GM23338 (cell line): Measurements from ENCODE around the gene GDPD4. TPM values are rescaled to one million over a fixed set of nuclear protein-coding genes. Genes with fewer than 3 reads are reported as not detected.

Source experiments
- ATAC-seq: fragments of 200-7000 bp; cut with Tn5 transposase; 3 replicates; pipeline ENCODE4 v1.9.1; 2020
- DNase-seq: peaks from one replicate; pipeline ENCODE4 v3.0.0-alpha.2; 2015; ENCODE audit warnings: low spot score
- H2AFZ ChIP-seq: fragments of 200-600 bp; sonication (generic); 2 replicates; pipeline ENCODE4 v1.8.0; 2016; ENCODE audit warnings: antibody characterized with exemption, mild to moderate bottlenecking, moderate library complexity
- H3F3A ChIP-seq: fragments of 200-600 bp; sonication (generic); replicated peaks from 2 replicates; pipeline ENCODE4 v1.8.0; 2017; ENCODE audit warnings: antibody characterized with exemption, mixed run types, low read depth
- H3K27ac ChIP-seq: fragments of 200-600 bp; sonication (generic); 2 replicates; pipeline ENCODE4 v1.6.1; 2016; ENCODE audit warnings: low read depth
- H3K27me3 ChIP-seq: fragments of 200-600 bp; sonication (generic); 2 replicates; pipeline ENCODE4 v1.8.0; 2016; ENCODE audit warnings: mild to moderate bottlenecking, mixed run types, moderate library complexity; ENCODE audit not compliant: insufficient read depth
- H3K36me3 ChIP-seq: fragments of 200-600 bp; sonication (generic); 2 replicates; pipeline ENCODE4 v1.8.0; 2016; ENCODE audit warnings: mild to moderate bottlenecking; ENCODE audit not compliant: insufficient read depth
- H3K4me1 ChIP-seq: fragments of 200-600 bp; sonication (generic); 2 replicates; pipeline ENCODE4 v1.8.0; 2016; ENCODE audit warnings: mild to moderate bottlenecking, moderate library complexity; ENCODE audit not compliant: insufficient read depth
- H3K4me2 ChIP-seq: fragments of 200-600 bp; sonication (generic); 2 replicates; pipeline ENCODE4 v1.7.1; 2017; ENCODE audit warnings: mixed run types
- H3K4me3 ChIP-seq: fragments of 200-600 bp; sonication (generic); 2 replicates; pipeline ENCODE4 v1.6.1; 2016; ENCODE audit warnings: mixed run types
- H3K79me2 ChIP-seq: fragments of 200-600 bp; sonication (generic); replicated peaks from 2 replicates; pipeline ENCODE4 v1.8.0; 2017; ENCODE audit warnings: mild to moderate bottlenecking; ENCODE audit not compliant: insufficient read depth
- H3K9me2 ChIP-seq: fragments of 200-600 bp; sonication (generic); 2 replicates; pipeline ENCODE4 v1.8.0; 2017; ENCODE audit not compliant: insufficient read depth
- H4K20me1 ChIP-seq: fragments of 200-600 bp; sonication (generic); replicated peaks from 2 replicates; pipeline ENCODE4 v1.8.0; 2017; ENCODE audit warnings: mild to moderate bottlenecking; ENCODE audit not compliant: insufficient read depth
- H3K27ac Mint-ChIP-seq: 2 replicates; pipeline ENCODE4 v1.8.0; 2020; ENCODE audit warnings: inconsistent platforms, mild to moderate bottlenecking, moderate library complexity, mixed read lengths
- H3K27me3 Mint-ChIP-seq: 3 replicates; pipeline ENCODE4 v1.8.0; 2022; ENCODE audit warnings: low read depth, mild to moderate bottlenecking, moderate library complexity, mixed read lengths, inconsistent platforms; ENCODE audit not compliant: insufficient read depth, poor library complexity
- H3K36me3 Mint-ChIP-seq: 3 replicates; pipeline ENCODE4 v1.8.0; 2021; ENCODE audit warnings: low read depth, mild to moderate bottlenecking, inconsistent platforms, moderate library complexity, mixed read lengths
- H3K4me1 Mint-ChIP-seq: 3 replicates; pipeline ENCODE4 v1.8.0; 2020; ENCODE audit warnings: mild to moderate bottlenecking, inconsistent platforms, mixed read lengths
- H3K4me3 Mint-ChIP-seq: 3 replicates; pipeline ENCODE4 v1.8.0; 2021; ENCODE audit warnings: moderate library complexity, mild to moderate bottlenecking, inconsistent platforms, mixed read lengths
- H3K9me3 Mint-ChIP-seq: 3 replicates; pipeline ENCODE4 v1.8.0; 2020; ENCODE audit warnings: moderate library complexity, mild to moderate bottlenecking, inconsistent platforms, mixed read lengths
- CREB1 ChIP-seq: fragments of 250-450 bp; sonication (Bioruptor Pico); IDR thresholded peaks from 2 replicates; pipeline ENCODE4 v1.5.0; 2020; ENCODE audit warnings: low read depth, mild to moderate bottlenecking, moderate library complexity
- CTCF ChIP-seq, 2 experiments: fragments of 200-600 bp in 1 of 2; sonication (generic) in 1 of 2; conservative IDR thresholded peaks; 2 replicates each; pipeline versions ENCODE4 v1.5.1 to v1.6.1; 2016 to 2017; ENCODE audit warnings: antibody characterized with exemption in 2 of 2, low read depth in 2 of 2, mild to moderate bottlenecking in 2 of 2, moderate library complexity in 1 of 2
- ETS1 ChIP-seq: IDR thresholded peaks from 2 replicates; pipeline ENCODE4 v1.6.1; 2016; ENCODE audit warnings: antibody characterized with exemption
- EZH2 ChIP-seq: fragments of 200-600 bp; sonication (generic); IDR thresholded peaks from one replicate; pipeline ENCODE4 v1.8.0; 2017; ENCODE audit warnings: antibody characterized with exemption, mild to moderate bottlenecking, low read depth; ENCODE audit not compliant: unreplicated experiment
- EZH2phosphoT487 ChIP-seq: fragments of 200-600 bp; sonication (generic); IDR thresholded peaks from one replicate; pipeline ENCODE4 v1.8.1; 2018; ENCODE audit warnings: antibody characterized with exemption; ENCODE audit not compliant: unreplicated experiment
- JUNB ChIP-seq: IDR thresholded peaks from one replicate; pipeline ENCODE4 v1.6.1; 2016; ENCODE audit warnings: antibody characterized with exemption; ENCODE audit not compliant: unreplicated experiment
- NANOG ChIP-seq: IDR thresholded peaks from 2 replicates; pipeline ENCODE4 v1.6.1; 2016; ENCODE audit warnings: antibody characterized with exemption, borderline replicate concordance
- REST ChIP-seq: IDR thresholded peaks from one replicate; pipeline ENCODE4 v1.6.1; 2018; ENCODE audit warnings: antibody characterized with exemption; ENCODE audit not compliant: unreplicated experiment
- STAT1 ChIP-seq: IDR thresholded peaks from one replicate; pipeline ENCODE4 v1.6.1; 2016; ENCODE audit warnings: antibody characterized with exemption; ENCODE audit not compliant: unreplicated experiment
- ZNF114 ChIP-seq: fragments of 250-450 bp; sonication (Bioruptor Pico); IDR thresholded peaks from 2 replicates; pipeline ENCODE4 v1.5.0; 2020; ENCODE audit warnings: mild to moderate bottlenecking, moderate library complexity
- ZNF462 ChIP-seq: fragments of 250-450 bp; sonication (Bioruptor Pico); IDR thresholded peaks from 2 replicates; pipeline ENCODE4 v1.5.0; 2020; ENCODE audit warnings: mild to moderate bottlenecking, moderate library complexity
- polyA plus RNA-seq: library from polyadenylated mRNA; unstranded; fragments of >200 nt; fragmentation: Nextera tagmentation; extraction: Ambion mirVana; gene quantifications from 2 replicates; pipeline ENCODE4 v1.2.1, GENCODE V29; 2016
- total RNA-seq: library from RNA; depleted of rRNA; stranded (reverse); fragments of >200 nt; shearing (Covaris generic); gene quantifications from 2 replicates; pipeline ENCODE4 v1.2.3, GENCODE V29; 2014

The GDPD4 gene
- total and polyA plus RNA-seq, 2 experiments from 2014 or later = not detected

- no peak overlapping the region for H3K27ac Mint-ChIP-seq
- H3K4me1 Mint-ChIP-seq = peaks cover 34% of the 10 kb centered on the region
- H3K4me3 Mint-ChIP-seq = no peak overlapping the region
- peaks cover 3% of the 10 kb centered on the region for H3K27me3 Mint-ChIP-seq
- no peaks in the 10 kb centered on the region for H3F3A ChIP-seq
- H3K79me2 ChIP-seq = no peaks in the 10 kb centered on the region
- DNase-seq (no peak), ATAC-seq (no peak)
- H3K9me2 ChIP-seq = no peaks in the 10 kb centered on the region
- peaks cover 19% of the 10 kb centered on the region for H3K4me1 ChIP-seq
- no peak overlapping the region for H3K4me3 ChIP-seq
- no peak for TF ChIP-seq ETS1
- no peak for TF ChIP-seq ZNF462
- TF ChIP-seq EZH2phosphoT487 = no peak
- no peak for TF ChIP-seq CTCF (conservative IDR thresholded peaks at IDR 0.05; ENCODE audit: low read depth in 2 of 2)
- TF ChIP-seq ZNF114 = no peak
- TF ChIP-seq STAT1 = no peak
- TF ChIP-seq JUNB = no peak
- TF ChIP-seq CREB1 (CRISPR knock-in tag) = no peak
- TF ChIP-seq EZH2 = no peak
- TF ChIP-seq REST = no peak
- TF ChIP-seq NANOG = no peak
- no peaks in the 10 kb centered on the region; the same call in 2 of the 3 replicates for H3K9me3 Mint-ChIP-seq
- H4K20me1 ChIP-seq = no peaks in the 10 kb centered on the region
- H3K36me3 ChIP-seq = no peaks in the 10 kb centered on the region
- no peaks in the 10 kb centered on the region; the same call in 2 of the 3 replicates for H3K36me3 Mint-ChIP-seq
- no peaks in the 10 kb centered on the region for H3K27me3 ChIP-seq
- H3K4me2 ChIP-seq = no peak overlapping the region
- no peak overlapping the region for H3K27ac ChIP-seq
- no peak overlapping the region for H2AFZ ChIP-seq
Observed at GRCh38 chr11:77167791-77168190, 133.7 kb downstream of the GDPD4 start.
